Uterus (tissue), 2 donors: ENCODE data around the gene SLC30A3.

Experiments
- POLR2A ChIP-seq, 2 donors: fragments of 450-650 bp; IDR thresholded peaks; one replicate each; pipeline ENCODE4 v1.6.1; 2016; ENCODE audit warnings: antibody characterized with exemption in 2 of 2, mild to moderate bottlenecking in 1 of 2, moderate library complexity in 1 of 2
- TF ChIP-seq, protein P1 (sequence below), 4 experiments: fragments of 200-600 bp in 2 of 4; fragments of 450-650 bp in 2 of 4; sonication (generic) in 2 of 4; IDR thresholded peaks; one replicate each; pipeline ENCODE4 v1.5.1; 2016 to 2019; ENCODE audit warnings: antibody characterized with exemption in 4 of 4, mild to moderate bottlenecking in 2 of 4, moderate library complexity in 1 of 4

DNA sequence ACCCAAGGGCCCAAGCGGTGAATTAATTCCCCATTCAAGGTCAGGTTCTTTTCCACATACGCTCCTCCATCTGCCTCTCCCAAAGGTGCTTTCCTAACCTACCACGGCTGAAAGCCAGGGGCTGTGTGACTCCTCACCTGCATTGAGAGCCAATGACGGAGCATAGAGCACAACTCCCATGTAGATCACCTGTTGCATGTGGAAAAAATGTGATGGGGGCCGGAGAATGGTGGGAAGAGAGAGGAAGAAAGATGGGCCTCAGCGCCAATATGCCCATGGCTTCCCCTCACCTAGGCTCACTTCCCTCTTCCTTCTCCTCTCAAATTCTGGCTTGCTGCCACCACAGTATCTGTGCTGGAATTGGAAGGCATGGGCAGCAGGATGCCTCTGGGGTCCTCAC is 56.5 kb downstream of the SLC30A3 start:
- TF ChIP-seq, protein P1, sequence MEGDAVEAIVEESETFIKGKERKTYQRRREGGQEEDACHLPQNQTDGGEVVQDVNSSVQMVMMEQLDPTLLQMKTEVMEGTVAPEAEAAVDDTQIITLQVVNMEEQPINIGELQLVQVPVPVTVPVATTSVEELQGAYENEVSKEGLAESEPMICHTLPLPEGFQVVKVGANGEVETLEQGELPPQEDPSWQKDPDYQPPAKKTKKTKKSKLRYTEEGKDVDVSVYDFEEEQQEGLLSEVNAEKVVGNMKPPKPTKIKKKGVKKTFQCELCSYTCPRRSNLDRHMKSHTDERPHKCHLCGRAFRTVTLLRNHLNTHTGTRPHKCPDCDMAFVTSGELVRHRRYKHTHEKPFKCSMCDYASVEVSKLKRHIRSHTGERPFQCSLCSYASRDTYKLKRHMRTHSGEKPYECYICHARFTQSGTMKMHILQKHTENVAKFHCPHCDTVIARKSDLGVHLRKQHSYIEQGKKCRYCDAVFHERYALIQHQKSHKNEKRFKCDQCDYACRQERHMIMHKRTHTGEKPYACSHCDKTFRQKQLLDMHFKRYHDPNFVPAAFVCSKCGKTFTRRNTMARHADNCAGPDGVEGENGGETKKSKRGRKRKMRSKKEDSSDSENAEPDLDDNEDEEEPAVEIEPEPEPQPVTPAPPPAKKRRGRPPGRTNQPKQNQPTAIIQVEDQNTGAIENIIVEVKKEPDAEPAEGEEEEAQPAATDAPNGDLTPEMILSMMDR (IDR thresholded peaks at IDR 0.05): no peak
- TF ChIP-seq POLR2A (IDR thresholded peaks at IDR 0.05): no peak
